ENCODE measurements around the gene TM4SF4. TPM values are rescaled to one million over a fixed set of nuclear protein-coding genes. Genes with fewer than 3 reads are reported as not detected.

Gene TM4SF4
- total RNA-seq, 1 experiment from 2014 or later: not detected

DNA sequence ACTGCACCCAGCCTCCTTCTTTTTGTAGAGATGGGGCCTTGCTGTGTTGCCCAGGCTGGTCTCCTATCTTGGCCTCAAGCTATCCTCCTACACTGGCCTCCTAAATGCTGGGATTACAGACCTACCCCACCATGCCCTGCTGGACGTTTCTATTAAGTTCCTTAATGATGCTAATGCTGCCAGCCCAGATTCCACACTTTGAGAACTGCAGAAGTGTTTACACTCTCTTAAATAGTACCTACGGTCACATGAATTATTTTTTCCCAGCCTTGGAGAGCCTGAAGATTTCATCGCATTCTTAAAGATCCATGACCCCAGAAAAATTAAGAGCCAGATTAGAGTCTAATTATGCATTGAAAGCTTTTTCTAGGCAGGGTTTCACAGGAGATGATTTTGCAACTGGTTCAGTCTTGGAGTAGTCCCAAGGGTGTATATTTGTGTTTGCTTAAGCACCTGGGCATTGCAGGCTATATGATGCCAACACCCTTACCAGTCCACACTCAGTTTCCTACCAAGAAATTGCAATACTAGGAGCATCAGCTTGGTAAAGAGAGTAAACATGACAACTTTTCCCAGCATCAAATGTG is 36.6 kb downstream of the TM4SF4 start:
- Histone ChIP-seq H2BK20ac (ENCODE audit: low read depth, low read length, poor library complexity, severe bottlenecking) (no peak overlapping the region), H2BK120ac (ENCODE audit: low read depth, low read length, poor library complexity, severe bottlenecking) (no peak overlapping the region), H3K79me1 (ENCODE audit: insufficient read depth, low read depth, low read length, poor library complexity, severe bottlenecking) (no peaks in the 10 kb centered on the region), H3T11ph (ENCODE audit: low read length) (no peak overlapping the region), H3K79me2 (ENCODE audit: insufficient read depth, low read length) (no peaks in the 10 kb centered on the region), H3K9ac (ENCODE audit: extremely low read depth, insufficient read length, low read length) (no peak overlapping the region), H2AFZ (ENCODE audit: low read length) (no peak overlapping the region), H2BK12ac (ENCODE audit: insufficient read length, low read depth, low read length) (no peak overlapping the region), H3K27me3 (ENCODE audit: insufficient read depth, low read length) (no peaks in the 10 kb centered on the region), H3K9me3 (ENCODE audit: control insufficient read depth, low read depth, low read length) (no peaks in the 10 kb centered on the region), H3K23me2 (ENCODE audit: insufficient read length, low read depth, low read length, poor library complexity, severe bottlenecking) (no peaks in the 10 kb centered on the region), H3K14ac (ENCODE audit: insufficient read depth, low read length) (no peak overlapping the region), H4K91ac (ENCODE audit: insufficient read length, low read depth, low read length) (no peak overlapping the region), H3K18ac (ENCODE audit: insufficient read length, low read depth, low read length) (no peak overlapping the region), H2BK15ac (ENCODE audit: low read depth, low read length) (no peak overlapping the region), H3K27ac (ENCODE audit: insufficient read length, low read depth, low read length) (no peak overlapping the region), H3K56ac (ENCODE audit: insufficient read length, low read depth, low read length) (no peak overlapping the region), H2BK5ac (ENCODE audit: insufficient read length, low read length) (no peak overlapping the region), H4K8ac (replicated peaks; ENCODE audit: insufficient read length, low read depth, low read length) (no peak overlapping the region), H4K20me1 (ENCODE audit: control insufficient read depth, insufficient read depth, insufficient read length) (no peaks in the 10 kb centered on the region), H2AK5ac (ENCODE audit: insufficient read length, low read length) (no peak overlapping the region), H3K4ac (ENCODE audit: low read depth, low read length) (no peak overlapping the region), H3K4me2 (ENCODE audit: insufficient read depth, insufficient read length, low read length) (no peak overlapping the region), H3K4me1 (ENCODE audit: insufficient read depth, low read length) (no peaks in the 10 kb centered on the region), H3K23ac (ENCODE audit: insufficient read length, low read depth, low read length) (no peak overlapping the region), H4K5ac (ENCODE audit: insufficient read length, low read depth, low read length) (no peak overlapping the region)
- H3K4me1 Mint-ChIP-seq: peaks cover 8% of the 10 kb centered on the region in 2 experiments
- TF ChIP-seq CTCF (conservative IDR thresholded peaks at IDR 0.05): no peak
- H3K27ac Mint-ChIP-seq: no peak overlapping the region
- H3K4me3 Mint-ChIP-seq: no peak overlapping the region
- H3K9me3 Mint-ChIP-seq: no peaks in the 10 kb centered on the region; a peak in 1 of 5 replicates
- no CpG with 5 or more reads among the region's 3 CpGs for WGBS (ENCODE audit: extremely low coverage, insufficient read length, low lambda C conversion rate)
- no peak for DNase-seq
- H3K27me3 Mint-ChIP-seq (ENCODE audit: low read depth): peaks cover 1% of the 10 kb centered on the region
- no peaks in the 10 kb centered on the region for H3K36me3 Mint-ChIP-seq (ENCODE audit: insufficient read depth in 1 of 3, low read depth in 3 of 3)
